Naive B cell (primary cell): Measurements from ENCODE around the gene TTLL4. TPM values are rescaled to one million over a fixed set of nuclear protein-coding genes. Genes with fewer than 3 reads are reported as not detected.
"Not testable (repeated sequence)": the region's sequence is repeated elsewhere in the genome, so short reads cannot be mapped to it uniquely, and the experiment has no call there.

Source experiments
- ATAC-seq, 2 donors: fragments of 150-1000 bp; cut with Tn5 transposase; 2 replicates each; pipeline ENCODE4 v1.10.0; 2021; ENCODE audit warnings: low read depth in 2 of 2, mild to moderate bottlenecking in 2 of 2, moderate library complexity in 2 of 2
- DNase-seq: peaks from one replicate; pipeline ENCODE4 v3.0.0; 2022
- H3K27ac Mint-ChIP-seq, 6 donors: one replicate each; pipeline ENCODE4 v1.8.0; 2020 to 2022; ENCODE audit warnings: mild to moderate bottlenecking in 6 of 6, mixed read lengths in 6 of 6, moderate library complexity in 5 of 6, inconsistent platforms in 2 of 6
- H3K27me3 Mint-ChIP-seq, 3 donors: one replicate each; pipeline ENCODE4 v1.8.0; 2021 to 2022; ENCODE audit warnings: mixed read lengths in 3 of 3, mild to moderate bottlenecking in 1 of 3
- H3K36me3 Mint-ChIP-seq, 2 donors: one replicate each; pipeline ENCODE4 v1.8.0; 2020 to 2022; ENCODE audit warnings: mixed read lengths in 2 of 2, inconsistent platforms in 1 of 2, mild to moderate bottlenecking in 1 of 2
- H3K4me1 Mint-ChIP-seq, 3 donors: one replicate each; pipeline ENCODE4 v1.8.0; 2020 to 2022; ENCODE audit warnings: mixed read lengths in 3 of 3, inconsistent platforms in 1 of 3, mild to moderate bottlenecking in 1 of 3, moderate library complexity in 1 of 3
- H3K4me3 Mint-ChIP-seq, 8 donors: one replicate each; pipeline ENCODE4 v1.8.0; 2020 to 2022; ENCODE audit warnings: mild to moderate bottlenecking in 8 of 8, mixed read lengths in 8 of 8, moderate library complexity in 8 of 8, inconsistent platforms in 2 of 8
- H3K9me3 Mint-ChIP-seq, 7 donors: one replicate each; pipeline ENCODE4 v1.8.0; 2020 to 2022; ENCODE audit warnings: mixed read lengths in 7 of 7, mild to moderate bottlenecking in 5 of 7, inconsistent platforms in 2 of 7, moderate library complexity in 1 of 7
- polyA plus RNA-seq, 6 donors: library from polyadenylated mRNA; unstranded; fragments of 300-500 nt; fragmentation: Illumina TruSeq; gene quantifications; one replicate each; pipeline ENCODE4 v1.2.3, GENCODE V29; 2021; ENCODE audit warnings: low read depth in 6 of 6

TTLL4 gene
- polyA plus RNA-seq, 6 donors from 2014 or later: 3.4 to 9.3 (median 6.0) TPM; not detected in 1

GRCh38 chr2:218772759-218773158 lies 62.1 kb downstream of the TTLL4 start:
- Mint-ChIP-seq H3K9me3 (peaks cover 9 to 25% (median 15%) of the 10 kb centered on the region in 7 donors), H3K36me3 (peaks cover 7 to 27% of the 10 kb centered on the region in 2 donors)
- not testable (repeated sequence) for H3K27ac Mint-ChIP-seq, H3K4me3 Mint-ChIP-seq, H3K4me1 Mint-ChIP-seq, DNase-seq, ATAC-seq, H3K27me3 Mint-ChIP-seq

GRCh38 chr2:218773881-218774280 lies 63.2 kb downstream of the TTLL4 start:
- no peak overlapping the region for H3K27ac Mint-ChIP-seq
- peaks cover 4 to 12% (median 5%) of the 10 kb centered on the region in 3 donors for H3K27me3 Mint-ChIP-seq
- H3K4me1 Mint-ChIP-seq: no peaks in the 10 kb centered on the region
- DNase-seq (no peak), ATAC-seq (no peak)
- H3K4me3 Mint-ChIP-seq: peak overlapping the region in 1 of 8 donors; percentile 66
- H3K9me3 Mint-ChIP-seq: peaks cover 10 to 27% (median 19%) of the 10 kb centered on the region in 7 donors
- H3K36me3 Mint-ChIP-seq: peaks cover 13 to 35% of the 10 kb centered on the region in 2 donors

GRCh38 chr2:218776488-218776887 lies 65.9 kb downstream of the TTLL4 start:
- ATAC-seq (no peak), DNase-seq (no peak)
- H3K9me3 Mint-ChIP-seq: peaks cover 10 to 32% (median 21%) of the 10 kb centered on the region in 7 donors
- H3K4me3 Mint-ChIP-seq: no peak overlapping the region
- peaks cover 15 to 38% of the 10 kb centered on the region in 2 donors for H3K36me3 Mint-ChIP-seq
- H3K27ac Mint-ChIP-seq: no peak overlapping the region
- peaks cover 0 to 4% (median 0%) of the 10 kb centered on the region in 3 donors for H3K4me1 Mint-ChIP-seq
- peaks cover 27 to 30% (median 30%) of the 10 kb centered on the region in 3 donors for H3K27me3 Mint-ChIP-seq

- H3K4me3 Mint-ChIP-seq: no peak overlapping the region
- peak overlapping the region in 1 of 6 donors; percentile 58 for H3K27ac Mint-ChIP-seq
Measured at GRCh38 chr2:218777276-218777990, 66.8 kb downstream of the TTLL4 start.

GRCh38 chr2:218780046-218780445 lies 69.4 kb downstream of the TTLL4 start:
- Mint-ChIP-seq H3K36me3 (peaks cover 15 to 29% of the 10 kb centered on the region in 2 donors), H3K4me3 (no peak overlapping the region), H3K4me1 (peaks cover 0 to 5% (median 4%) of the 10 kb centered on the region in 3 donors), H3K27me3 (peaks cover 48 to 53% (median 51%) of the 10 kb centered on the region in 3 donors), H3K27ac (no peak overlapping the region), H3K9me3 (peaks cover 9 to 32% (median 21%) of the 10 kb centered on the region in 7 donors)
- DNase-seq (no peak), ATAC-seq (no peak)

More at GRCh38 chr2:218777276-218777990, 66.8 kb downstream of the TTLL4 start:
- Mint-ChIP-seq H3K9me3 (peaks cover 10 to 32% (median 21%) of the 10 kb centered on the region in 7 donors), H3K4me1 (peaks cover 0 to 4% (median 4%) of the 10 kb centered on the region in 3 donors), H3K27me3 (peaks cover 31 to 37% (median 36%) of the 10 kb centered on the region in 3 donors), H3K36me3 (peaks cover 15 to 38% of the 10 kb centered on the region in 2 donors)
- no peak for DNase-seq
- no peak for ATAC-seq

GRCh38 chr2:218780851-218781690 lies 70.4 kb downstream of the TTLL4 start:
- H3K27ac Mint-ChIP-seq: no peak overlapping the region
- peak overlapping the region in 1 of 8 donors; percentile 60 for H3K4me3 Mint-ChIP-seq
- no peak for ATAC-seq
- peaks cover 57 to 58% (median 57%) of the 10 kb centered on the region in 3 donors for H3K27me3 Mint-ChIP-seq
- H3K4me1 Mint-ChIP-seq: peaks cover 0 to 5% (median 4%) of the 10 kb centered on the region in 3 donors
- H3K9me3 Mint-ChIP-seq: peaks cover 7 to 27% (median 19%) of the 10 kb centered on the region in 7 donors
- H3K36me3 Mint-ChIP-seq: peaks cover 13 to 25% of the 10 kb centered on the region in 2 donors
- no peak for DNase-seq

- DNase-seq (no peak), ATAC-seq (no peak)
- Mint-ChIP-seq H3K36me3 (peaks cover 9 to 19% of the 10 kb centered on the region in 2 donors), H3K27ac (no peak within 1 kb of the TSS), H3K4me3 (peak within 1 kb of the TSS in 2 of 8 donors; percentile 16 to 60), H3K9me3 (peaks cover 4 to 18% (median 14%) of the 10 kb centered on the region in 7 donors), H3K27me3 (peaks cover 53 to 61% (median 59%) of the 10 kb centered on the region in 3 donors), H3K4me1 (peaks cover 0 to 5% (median 4%) of the 10 kb centered on the region in 3 donors)
Measured at GRCh38 chr2:218781691-218782527, 71.3 kb downstream of the TTLL4 start, which contains the start of gene CYP27A1. Gene CYP27A1 (plus strand): TSS chr2:218782147. CDS start chr2:218782183, 36 bp downstream.

GRCh38 chr2:218782528-218782844 lies 71.9 kb downstream of the TTLL4 start:
- H3K27me3 Mint-ChIP-seq: peaks cover 55 to 66% (median 65%) of the 10 kb centered on the region in 3 donors

GRCh38 chr2:218783688-218784087 lies 73.1 kb downstream of the TTLL4 start:
- H3K27me3 Mint-ChIP-seq: peaks cover 63 to 71% (median 68%) of the 10 kb centered on the region in 3 donors
- peaks cover 0 to 6% (median 3%) of the 10 kb centered on the region in 7 donors for H3K9me3 Mint-ChIP-seq
- peaks cover 0 to 5% (median 4%) of the 10 kb centered on the region in 3 donors for H3K4me1 Mint-ChIP-seq
- DNase-seq (no peak), ATAC-seq (no peak)
- no peak overlapping the region for H3K27ac Mint-ChIP-seq
- H3K4me3 Mint-ChIP-seq: no peak overlapping the region
- H3K36me3 Mint-ChIP-seq: peaks cover 5 to 11% of the 10 kb centered on the region in 2 donors

More at GRCh38 chr2:218782528-218782844, 71.9 kb downstream of the TTLL4 start:
- H3K36me3 Mint-ChIP-seq: peaks cover 13 to 14% of the 10 kb centered on the region in 2 donors
- ATAC-seq (no peak), DNase-seq (no peak)
- no peak overlapping the region for H3K27ac Mint-ChIP-seq
- H3K9me3 Mint-ChIP-seq: peaks cover 0 to 13% (median 9%) of the 10 kb centered on the region in 7 donors
- H3K4me1 Mint-ChIP-seq: peaks cover 0 to 5% (median 4%) of the 10 kb centered on the region in 3 donors
- H3K4me3 Mint-ChIP-seq: peak overlapping the region in 1 of 8 donors; percentile 16

GRCh38 chr2:218785103-218785502 lies 74.5 kb downstream of the TTLL4 start:
- Mint-ChIP-seq H3K36me3 (peaks cover 0 to 7% of the 10 kb centered on the region in 2 donors), H3K9me3 (peaks cover 0 to 1% (median 0%) of the 10 kb centered on the region in 7 donors), H3K4me1 (peaks cover 0 to 5% (median 4%) of the 10 kb centered on the region in 3 donors), H3K27ac (no peak overlapping the region), H3K27me3 (peaks cover 55 to 64% (median 62%) of the 10 kb centered on the region in 3 donors), H3K4me3 (no peak overlapping the region)
- ATAC-seq (no peak), DNase-seq (no peak)

- Mint-ChIP-seq H3K36me3 (peaks cover 0 to 7% of the 10 kb centered on the region in 2 donors), H3K4me3 (no peak overlapping the region), H3K27ac (no peak overlapping the region), H3K4me1 (peaks cover 0 to 4% (median 4%) of the 10 kb centered on the region in 3 donors), H3K27me3 (peaks cover 47 to 61% (median 58%) of the 10 kb centered on the region in 3 donors), H3K9me3 (no peaks in the 10 kb centered on the region)
- ATAC-seq (no peak), DNase-seq (no peak)
Measured at GRCh38 chr2:218786133-218786532, 75.5 kb downstream of the TTLL4 start.

- no peak for ATAC-seq
- Mint-ChIP-seq H3K4me3 (no peak overlapping the region), H3K4me1 (no peaks in the 10 kb centered on the region), H3K27me3 (peaks cover 33 to 47% (median 47%) of the 10 kb centered on the region in 3 donors), H3K27ac (no peak overlapping the region), H3K9me3 (no peaks in the 10 kb centered on the region), H3K36me3 (peaks cover 0 to 7% of the 10 kb centered on the region in 2 donors)
- DNase-seq: no peak
Measured at GRCh38 chr2:218788529-218789255, 78.1 kb downstream of the TTLL4 start.
